ENCODE results near the gene HTATIP2. TPM values are rescaled to one million over a fixed set of nuclear protein-coding genes. Genes with fewer than 3 reads are reported as not detected.

Gene HTATIP2
- 17.4 TPM for total RNA-seq
- long read RNA-seq, transcript HTATIP2-202 (6 exons, 886 nt), result minor isoform, 6 of 23 reads
- long read RNA-seq, transcript HTATIP2-201 (6 exons, 1,477 nt), result major isoform, 10 of 23 reads
- long read RNA-seq, partial matches to known transcripts, result 1 of 23 reads
- long read RNA-seq, other reads (novel, unspliced or antisense), result 1 of 23 reads

- TF ChIP-seq CTCF (IDR thresholded peaks at IDR 0.05; ENCODE audit: borderline replicate concordance), result no peak
- peak within 1 kb of the TSS; percentile 98 for H3K4me3 ChIP-seq
- H3K27me3 ChIP-seq (ENCODE audit: low read depth), result no peaks in the 10 kb centered on the region
- H3K36me3 ChIP-seq, result peaks cover 16% of the 10 kb centered on the region
- peak within 1 kb of the TSS; percentile 91 for H3K27ac ChIP-seq (replicated peaks)
- intact Hi-C loops (cut with micrococcal nuclease), result no loop called here
- H3K9me3 ChIP-seq (replicated peaks), result no peaks in the 10 kb centered on the region
- DNase-seq, result peak; percentile 77
- peaks cover 48% of the 10 kb centered on the region for H3K4me1 ChIP-seq
These were observed at the start of gene HTATIP2 for GRCh38 chr11:20363500-20364340. TSS of gene HTATIP2 (plus strand) at chr11:20363714. CDS start at chr11:20364238, 524 bp downstream.

- Histone ChIP-seq H3K4me3 (no peak overlapping the region), H3K27me3 (ENCODE audit: low read depth) (peaks cover 14% of the 10 kb centered on the region), H3K9me3 (replicated peaks) (no peaks in the 10 kb centered on the region), H3K27ac (replicated peaks) (no peak overlapping the region), H3K36me3 (no peaks in the 10 kb centered on the region), H3K4me1 (no peaks in the 10 kb centered on the region)
- TF ChIP-seq CTCF (IDR thresholded peaks at IDR 0.05; ENCODE audit: borderline replicate concordance), result no peak
- intact Hi-C loops (cut with micrococcal nuclease), result no loop called here
- DNase-seq, result no peak
These were observed 47.7 kb upstream of the HTATIP2 start for GRCh38 chr11:20315800-20316199.

- no peaks in the 10 kb centered on the region for H3K4me1 ChIP-seq
- H3K36me3 ChIP-seq, result no peaks in the 10 kb centered on the region
- no peaks in the 10 kb centered on the region for H3K9me3 ChIP-seq (replicated peaks)
- intact Hi-C loops (cut with micrococcal nuclease), result loop anchor here (10.0 kb wide), 1 partner anchor 376 kb away; no protein-coding TSS in a partner anchor
- H3K27me3 ChIP-seq (ENCODE audit: low read depth), result peaks cover 20% of the 10 kb centered on the region
- no peak overlapping the region for H3K4me3 ChIP-seq
- DNase-seq, result no peak
- no peak overlapping the region for H3K27ac ChIP-seq (replicated peaks)
- TF ChIP-seq CTCF (IDR thresholded peaks at IDR 0.05; ENCODE audit: borderline replicate concordance), result no peak
These were observed 42.3 kb upstream of the HTATIP2 start for GRCh38 chr11:20321177-20321576.

GRCh38 chr11:20327377-20327935, 36.1 kb upstream of the HTATIP2 start:
- Histone ChIP-seq H3K4me3 (no peak overlapping the region), H3K27me3 (ENCODE audit: low read depth) (peaks cover 41% of the 10 kb centered on the region), H3K9me3 (replicated peaks) (no peaks in the 10 kb centered on the region), H3K27ac (replicated peaks) (no peak overlapping the region), H3K4me1 (no peaks in the 10 kb centered on the region), H3K36me3 (no peaks in the 10 kb centered on the region)
- no peak for DNase-seq
- no peak for TF ChIP-seq CTCF (IDR thresholded peaks at IDR 0.05; ENCODE audit: borderline replicate concordance)
- intact Hi-C loops (cut with micrococcal nuclease), result loop anchor here (10.0 kb wide), 1 partner anchor 383 kb away; no protein-coding TSS in a partner anchor

- Histone ChIP-seq H3K9me3 (replicated peaks) (no peaks in the 10 kb centered on the region), H3K27me3 (ENCODE audit: low read depth) (peaks cover 61% of the 10 kb centered on the region), H3K4me1 (no peaks in the 10 kb centered on the region), H3K4me3 (no peak overlapping the region), H3K36me3 (no peaks in the 10 kb centered on the region), H3K27ac (replicated peaks) (no peak overlapping the region)
- no peak for TF ChIP-seq CTCF (IDR thresholded peaks at IDR 0.05; ENCODE audit: borderline replicate concordance)
- DNase-seq, result no peak
- intact Hi-C loops (cut with micrococcal nuclease), result no loop called here
These were observed 27.5 kb upstream of the HTATIP2 start for GRCh38 chr11:20336056-20336455.

Measured in left ventricle myocardium inferior (tissue), 1 donor.